ENCODE measurements around the gene YY1AP1.
A peak's percentile ranks its signal among the peaks of the same experiment; 100 is the strongest.
"Not testable (repeated sequence)": the region's sequence is repeated elsewhere in the genome, so short reads cannot be mapped to it uniquely, and the experiment has no call there.

Gene YY1AP1

DNA sequence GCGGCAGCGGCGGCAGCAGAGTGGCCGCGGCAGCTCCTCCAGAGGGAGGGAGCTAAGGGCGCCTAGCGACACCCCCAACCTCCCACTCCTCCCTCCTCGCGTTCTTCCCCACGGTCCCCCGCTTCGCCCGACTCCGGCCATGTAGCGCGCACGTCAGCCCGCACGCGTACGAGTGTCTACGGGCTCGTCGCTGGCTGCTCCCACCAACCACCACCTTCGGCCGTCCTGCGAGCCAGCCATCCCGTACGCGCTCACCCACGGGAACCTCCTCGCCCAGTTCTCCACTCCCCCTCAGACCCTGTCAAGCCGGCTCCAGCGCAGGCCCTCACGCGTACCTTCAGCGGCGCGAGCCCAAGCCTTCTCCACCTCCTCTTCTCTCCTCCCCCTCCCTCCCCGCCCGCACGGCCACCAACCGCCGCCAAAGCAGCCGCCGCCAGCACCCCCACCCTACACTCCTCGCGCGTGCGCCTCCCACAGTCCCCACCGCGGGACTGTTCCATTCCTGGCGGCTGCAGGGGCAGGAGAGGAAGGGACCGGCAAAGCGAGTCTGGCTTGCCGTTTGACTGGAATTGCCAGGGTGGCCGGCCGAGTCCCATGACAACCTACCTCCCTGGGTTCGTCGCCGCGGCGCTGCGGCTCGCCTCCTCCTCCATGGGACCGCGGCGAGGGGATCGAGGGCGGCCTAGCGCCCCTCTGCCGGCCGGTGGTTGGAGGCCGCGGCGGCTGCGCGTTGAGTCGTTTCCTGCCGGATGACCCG, at the start of gene YY1AP1:
Gene YY1AP1, minus strand, starts transcription at position 451 of the 757 bp plus-strand sequence. CDS start 8,338 bp downstream, outside the sequence.
- H3K4me1 Mint-ChIP-seq (ENCODE audit: low read depth): peaks cover 77% of the 10 kb centered on the region
- peak within 1 kb of the TSS; percentile 96 for H3K27ac Mint-ChIP-seq
- H3K36me3 Mint-ChIP-seq (ENCODE audit: low read depth): peaks cover 49% of the 10 kb centered on the region
- H3K9me3 Mint-ChIP-seq: no peaks in the 10 kb centered on the region
- H3K4me3 Mint-ChIP-seq: peak within 1 kb of the TSS; percentile 98
- no peaks in the 10 kb centered on the region for H3K27me3 Mint-ChIP-seq

GRCh38 chr1:155729031-155729898, 40.7 kb upstream of the YY1AP1 start:
- peaks cover 49% of the 10 kb centered on the region for H3K36me3 Mint-ChIP-seq (ENCODE audit: low read depth)
- peak overlapping the region; percentile 55 for H3K27ac Mint-ChIP-seq
- H3K9me3 Mint-ChIP-seq: no peaks in the 10 kb centered on the region
- no peak overlapping the region for H3K4me3 Mint-ChIP-seq
- no peaks in the 10 kb centered on the region for H3K4me1 Mint-ChIP-seq (ENCODE audit: low read depth)
- no peaks in the 10 kb centered on the region for H3K27me3 Mint-ChIP-seq

- no peaks in the 10 kb centered on the region for H3K4me1 Mint-ChIP-seq (ENCODE audit: low read depth)
These were observed 36.6 kb upstream of the YY1AP1 start for GRCh38 chr1:155725142-155725541.

DNA sequence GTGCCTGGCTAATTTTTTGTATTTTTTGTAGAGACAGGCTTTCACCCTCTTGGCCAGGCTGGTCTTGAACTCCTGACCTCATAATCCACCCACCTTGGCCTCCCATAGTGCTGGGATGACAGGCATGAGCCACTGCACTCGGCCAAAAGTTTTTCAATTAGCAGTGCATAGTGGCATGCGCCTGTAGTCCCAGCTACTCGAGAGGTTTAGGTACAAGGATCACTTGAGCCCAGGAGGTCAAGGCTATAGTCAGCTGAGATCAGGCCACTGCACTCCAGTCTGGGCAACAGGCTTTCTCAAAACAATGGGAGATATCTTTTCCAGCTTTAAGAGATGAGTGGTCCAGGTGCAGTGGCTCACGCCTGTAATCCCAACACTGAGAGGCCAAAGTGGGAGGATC, 31.1 kb upstream of the YY1AP1 start:
- no peaks in the 10 kb centered on the region for H3K9me3 Mint-ChIP-seq
- no peak overlapping the region for H3K4me3 Mint-ChIP-seq
- peaks cover 39% of the 10 kb centered on the region for H3K36me3 Mint-ChIP-seq (ENCODE audit: low read depth)
- no peak overlapping the region for H3K27ac Mint-ChIP-seq
- peaks cover 13% of the 10 kb centered on the region for H3K4me1 Mint-ChIP-seq (ENCODE audit: low read depth)
- no peaks in the 10 kb centered on the region for H3K27me3 Mint-ChIP-seq

More at GRCh38 chr1:155725142-155725541, 36.6 kb upstream of the YY1AP1 start:
- peaks cover 33% of the 10 kb centered on the region for H3K36me3 Mint-ChIP-seq (ENCODE audit: low read depth)
- H3K27ac Mint-ChIP-seq: no peak overlapping the region
- no peaks in the 10 kb centered on the region for H3K27me3 Mint-ChIP-seq
- no peak overlapping the region for H3K4me3 Mint-ChIP-seq
- H3K9me3 Mint-ChIP-seq: no peaks in the 10 kb centered on the region

- peaks cover 13% of the 10 kb centered on the region for H3K4me1 Mint-ChIP-seq (ENCODE audit: low read depth)
- peaks cover 45% of the 10 kb centered on the region for H3K36me3 Mint-ChIP-seq (ENCODE audit: low read depth)
- not testable (repeated sequence) for H3K9me3 Mint-ChIP-seq, H3K27ac Mint-ChIP-seq, H3K4me3 Mint-ChIP-seq, H3K27me3 Mint-ChIP-seq
These were observed 30.0 kb upstream of the YY1AP1 start for GRCh38 chr1:155718524-155719115.

- Mint-ChIP-seq H3K9me3 (no peaks in the 10 kb centered on the region), H3K27ac (peak overlapping the region; percentile 36), H3K4me1 (ENCODE audit: low read depth) (peaks cover 13% of the 10 kb centered on the region), H3K36me3 (ENCODE audit: low read depth) (peaks cover 53% of the 10 kb centered on the region), H3K4me3 (no peak overlapping the region), H3K27me3 (no peaks in the 10 kb centered on the region)
These were observed 28.5 kb upstream of the YY1AP1 start for GRCh38 chr1:155717041-155717440.

DNA sequence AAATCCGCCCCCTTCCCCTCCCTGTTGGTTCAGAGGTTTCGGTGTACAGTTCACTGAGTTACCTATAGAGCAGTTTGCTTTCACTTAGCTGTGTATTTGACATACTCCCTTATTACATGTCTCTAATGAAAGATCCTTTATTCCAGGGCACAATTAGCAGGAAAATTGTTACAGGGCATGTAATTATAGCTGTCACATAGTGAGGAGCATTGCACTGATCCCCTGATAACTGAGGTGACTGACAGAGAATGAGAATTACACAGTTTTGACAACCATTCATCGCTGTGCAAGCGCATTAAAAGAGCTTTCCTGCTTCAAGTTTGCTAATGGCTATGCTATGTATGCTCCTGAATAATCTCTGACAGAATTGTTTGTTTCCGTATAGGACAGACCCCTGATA, 27.2 kb upstream of the YY1AP1 start:
- H3K27ac Mint-ChIP-seq: no peak overlapping the region
- no peaks in the 10 kb centered on the region for H3K27me3 Mint-ChIP-seq
- H3K36me3 Mint-ChIP-seq (ENCODE audit: low read depth): peaks cover 46% of the 10 kb centered on the region
- H3K9me3 Mint-ChIP-seq: no peaks in the 10 kb centered on the region
- H3K4me1 Mint-ChIP-seq (ENCODE audit: low read depth): peaks cover 13% of the 10 kb centered on the region
- H3K4me3 Mint-ChIP-seq: no peak overlapping the region

- not testable (repeated sequence) for H3K27ac Mint-ChIP-seq
These were observed 26.5 kb upstream of the YY1AP1 start for GRCh38 chr1:155715056-155715455.

DNA sequence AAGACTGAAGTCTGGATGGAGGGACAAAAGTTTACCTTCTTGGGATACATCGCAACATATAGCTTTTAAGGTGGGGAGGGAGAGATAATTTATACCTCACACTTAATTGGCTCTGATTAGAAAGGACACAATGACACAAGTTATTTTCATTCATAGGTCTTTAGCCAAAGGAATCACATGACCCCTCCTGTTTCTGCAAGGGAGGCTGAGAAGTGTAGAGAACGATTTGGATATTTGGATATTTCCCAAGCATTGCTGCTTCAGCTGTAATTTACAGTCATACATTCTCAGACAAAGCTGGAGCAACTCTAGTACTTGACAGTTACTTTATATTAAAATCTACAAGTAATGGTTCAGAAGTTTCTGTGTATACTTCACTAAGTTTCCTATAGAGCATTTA, 24.5 kb upstream of the YY1AP1 start:
- Mint-ChIP-seq H3K27ac (no peak overlapping the region), H3K4me3 (no peak overlapping the region), H3K9me3 (no peaks in the 10 kb centered on the region), H3K4me1 (ENCODE audit: low read depth) (peaks cover 13% of the 10 kb centered on the region), H3K27me3 (no peaks in the 10 kb centered on the region), H3K36me3 (ENCODE audit: low read depth) (peaks cover 50% of the 10 kb centered on the region)

More at GRCh38 chr1:155715056-155715455, 26.5 kb upstream of the YY1AP1 start:
- not testable (repeated sequence) for H3K9me3 Mint-ChIP-seq, H3K27me3 Mint-ChIP-seq, H3K4me3 Mint-ChIP-seq
- peaks cover 13% of the 10 kb centered on the region for H3K4me1 Mint-ChIP-seq (ENCODE audit: low read depth)
- peaks cover 46% of the 10 kb centered on the region for H3K36me3 Mint-ChIP-seq (ENCODE audit: low read depth)

GRCh38 chr1:155712636-155713035, 24.1 kb upstream of the YY1AP1 start:
- H3K4me1 Mint-ChIP-seq (ENCODE audit: low read depth): peaks cover 16% of the 10 kb centered on the region

GRCh38 chr1:155711457-155711856, 22.9 kb upstream of the YY1AP1 start:
- H3K36me3 Mint-ChIP-seq (ENCODE audit: low read depth): peaks cover 43% of the 10 kb centered on the region
- not testable (repeated sequence) for H3K4me3 Mint-ChIP-seq; H3K27ac Mint-ChIP-seq; H3K9me3 Mint-ChIP-seq; H3K27me3 Mint-ChIP-seq; H3K4me1 Mint-ChIP-seq (ENCODE audit: low read depth)

More at GRCh38 chr1:155712636-155713035, 24.1 kb upstream of the YY1AP1 start:
- H3K27ac Mint-ChIP-seq, H3K4me3 Mint-ChIP-seq, H3K27me3 Mint-ChIP-seq, H3K9me3 Mint-ChIP-seq: not testable (repeated sequence)
- peaks cover 49% of the 10 kb centered on the region for H3K36me3 Mint-ChIP-seq (ENCODE audit: low read depth)

- Mint-ChIP-seq H3K9me3 (no peaks in the 10 kb centered on the region), H3K27me3 (no peaks in the 10 kb centered on the region), H3K27ac (no peak overlapping the region), H3K4me1 (ENCODE audit: low read depth) (peaks cover 7% of the 10 kb centered on the region), H3K4me3 (no peak overlapping the region), H3K36me3 (ENCODE audit: low read depth) (peaks cover 37% of the 10 kb centered on the region)
These were observed 20.8 kb upstream of the YY1AP1 start for GRCh38 chr1:155709391-155709790.

GRCh38 chr1:155706139-155706538, 17.6 kb upstream of the YY1AP1 start:
- Mint-ChIP-seq H3K4me1 (ENCODE audit: low read depth) (peaks cover 15% of the 10 kb centered on the region), H3K9me3 (no peaks in the 10 kb centered on the region), H3K27me3 (no peaks in the 10 kb centered on the region), H3K4me3 (no peak overlapping the region), H3K27ac (no peak overlapping the region), H3K36me3 (ENCODE audit: low read depth) (peaks cover 21% of the 10 kb centered on the region)

- not testable (repeated sequence) for H3K9me3 Mint-ChIP-seq, H3K27ac Mint-ChIP-seq, H3K4me3 Mint-ChIP-seq, H3K27me3 Mint-ChIP-seq
- Mint-ChIP-seq H3K4me1 (ENCODE audit: low read depth) (peaks cover 19% of the 10 kb centered on the region), H3K36me3 (ENCODE audit: low read depth) (peaks cover 20% of the 10 kb centered on the region)
These were observed 15.8 kb upstream of the YY1AP1 start for GRCh38 chr1:155704414-155704813.

GRCh38 chr1:155703216-155703615, 14.6 kb upstream of the YY1AP1 start:
- Mint-ChIP-seq H3K27ac (no peak overlapping the region), H3K9me3 (no peaks in the 10 kb centered on the region), H3K27me3 (no peaks in the 10 kb centered on the region), H3K36me3 (ENCODE audit: low read depth) (peaks cover 24% of the 10 kb centered on the region), H3K4me3 (no peak overlapping the region), H3K4me1 (ENCODE audit: low read depth) (peaks cover 19% of the 10 kb centered on the region)
